Measurements from ENCODE around the gene MAN2B1.

DNA sequence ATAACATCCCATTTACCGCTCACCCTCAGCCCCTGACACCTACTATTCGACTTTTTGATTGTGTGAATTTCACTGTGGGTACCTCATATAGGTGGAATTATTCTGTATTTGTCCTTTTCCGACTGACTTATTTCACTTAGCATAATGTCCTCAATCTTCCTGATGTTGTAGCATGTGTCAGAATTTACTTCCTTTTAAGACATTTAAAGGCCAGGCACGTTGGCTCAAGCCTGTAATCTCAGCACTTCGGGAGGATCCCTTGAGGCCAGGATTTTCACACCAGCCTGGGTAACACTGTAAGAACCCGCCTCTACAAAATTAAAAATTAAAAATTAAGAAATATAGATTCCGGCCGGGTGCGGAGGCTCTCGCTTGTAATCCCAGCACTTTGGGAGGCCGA, 68.9 kb downstream of the MAN2B1 start:
- TF ChIP-seq ZNF121 (CRISPR knock-in tag; IDR thresholded peaks at IDR 0.05): no peak
- TF ChIP-seq POLR2A (IDR thresholded peaks at IDR 0.05; ENCODE audit: insufficient read depth in 1 of 2, low read depth in 2 of 2, low read length in 2 of 2): no peak
- TF ChIP-seq, protein P1, sequence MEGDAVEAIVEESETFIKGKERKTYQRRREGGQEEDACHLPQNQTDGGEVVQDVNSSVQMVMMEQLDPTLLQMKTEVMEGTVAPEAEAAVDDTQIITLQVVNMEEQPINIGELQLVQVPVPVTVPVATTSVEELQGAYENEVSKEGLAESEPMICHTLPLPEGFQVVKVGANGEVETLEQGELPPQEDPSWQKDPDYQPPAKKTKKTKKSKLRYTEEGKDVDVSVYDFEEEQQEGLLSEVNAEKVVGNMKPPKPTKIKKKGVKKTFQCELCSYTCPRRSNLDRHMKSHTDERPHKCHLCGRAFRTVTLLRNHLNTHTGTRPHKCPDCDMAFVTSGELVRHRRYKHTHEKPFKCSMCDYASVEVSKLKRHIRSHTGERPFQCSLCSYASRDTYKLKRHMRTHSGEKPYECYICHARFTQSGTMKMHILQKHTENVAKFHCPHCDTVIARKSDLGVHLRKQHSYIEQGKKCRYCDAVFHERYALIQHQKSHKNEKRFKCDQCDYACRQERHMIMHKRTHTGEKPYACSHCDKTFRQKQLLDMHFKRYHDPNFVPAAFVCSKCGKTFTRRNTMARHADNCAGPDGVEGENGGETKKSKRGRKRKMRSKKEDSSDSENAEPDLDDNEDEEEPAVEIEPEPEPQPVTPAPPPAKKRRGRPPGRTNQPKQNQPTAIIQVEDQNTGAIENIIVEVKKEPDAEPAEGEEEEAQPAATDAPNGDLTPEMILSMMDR (CRISPR knock-in tag; IDR thresholded peaks at IDR 0.05): no peak

Measured in HepG2 (cell line).